Osteoblast (primary cell): Measurements from ENCODE around the gene AGBL1. TPM values are rescaled to one million over a fixed set of nuclear protein-coding genes. Genes with fewer than 3 reads are reported as not detected.

Source experiments
- DNase-seq: peaks from one replicate; pipeline ENCODE4 v3.0.0; 2011; ENCODE audit warnings: low spot score, mixed read lengths; ENCODE audit not compliant: insufficient read length; ENCODE audit errors: missing footprints
- H2AFZ ChIP-seq: 2 replicates; pipeline ENCODE4 v1.6.0; 2011; ENCODE audit warnings: mild to moderate bottlenecking, low read length
- H3K27ac ChIP-seq: 2 replicates; pipeline ENCODE4 v1.5.1; 2011; ENCODE audit warnings: mild to moderate bottlenecking, low read depth, low read length, moderate library complexity
- H3K27me3 ChIP-seq: 2 replicates; pipeline ENCODE4 v1.6.0; 2012; ENCODE audit warnings: mild to moderate bottlenecking, control low read depth, inconsistent platforms, low read length, moderate library complexity; ENCODE audit not compliant: insufficient read depth
- H3K36me3 ChIP-seq: 2 replicates; pipeline ENCODE4 v1.5.1; 2011; ENCODE audit warnings: mild to moderate bottlenecking, low read length, control low read depth, moderate library complexity; ENCODE audit not compliant: insufficient read depth
- H3K4me1 ChIP-seq: 2 replicates; pipeline ENCODE4 v1.5.1; 2011; ENCODE audit warnings: mild to moderate bottlenecking, low read length, control low read depth, moderate library complexity; ENCODE audit not compliant: insufficient read depth
- H3K4me2 ChIP-seq: 2 replicates; pipeline ENCODE4 v1.6.0; 2011; ENCODE audit warnings: mild to moderate bottlenecking, low read length; ENCODE audit not compliant: insufficient read depth
- H3K4me3 ChIP-seq: fragments of 200-600 bp; sonication (generic); 3 replicates; pipeline ENCODE4 v1.5.1; 2012; ENCODE audit warnings: mild to moderate bottlenecking, low read length, inconsistent platforms; ENCODE audit not compliant: insufficient read depth
- H3K79me2 ChIP-seq: 2 replicates; pipeline ENCODE4 v1.6.0; 2012; ENCODE audit warnings: mild to moderate bottlenecking, low read length, control low read depth, inconsistent platforms; ENCODE audit not compliant: insufficient read depth
- H3K9me3 ChIP-seq: 2 replicates; pipeline ENCODE4 v1.5.1; 2011; ENCODE audit warnings: low read depth, low read length, control low read depth
- H4K20me1 ChIP-seq: 2 replicates; pipeline ENCODE4 v1.6.0; 2012; ENCODE audit warnings: mild to moderate bottlenecking, low read length, control low read depth; ENCODE audit not compliant: insufficient read depth
- CTCF ChIP-seq: IDR thresholded peaks from 2 replicates; pipeline ENCODE4 v1.5.1; 2011; ENCODE audit warnings: mild to moderate bottlenecking, low read depth, low read length, moderate library complexity; ENCODE audit errors: extremely low read depth
- total RNA-seq: library from RNA; depleted of rRNA; stranded (reverse); fragments of >200 nt; gene quantifications from 2 replicates; pipeline ENCODE4 v1.2.3, GENCODE V29; 2012

AGBL1 gene
- total RNA-seq, 1 donor: not detected

DNA sequence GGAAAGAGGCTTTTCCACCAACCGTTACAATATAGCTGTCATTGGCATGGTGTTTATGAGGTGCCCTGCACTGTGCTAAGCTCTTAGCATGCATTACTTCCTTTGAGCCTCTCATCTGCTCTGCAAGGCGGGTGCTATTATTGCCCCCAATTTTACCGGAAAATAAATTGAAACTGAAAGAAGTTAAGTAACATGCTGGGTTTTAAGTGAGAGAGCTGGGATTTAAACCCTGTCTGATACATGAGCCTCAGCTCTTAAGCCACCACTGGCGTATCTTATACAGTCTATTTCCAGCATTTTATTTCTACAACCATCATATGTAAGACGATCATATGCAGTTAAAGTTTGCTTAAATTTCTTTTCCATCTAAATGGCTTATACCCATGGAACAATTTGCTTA, 81.6 kb downstream of the AGBL1 start:
- no peak for DNase-seq
- H2AFZ ChIP-seq: no peak overlapping the region
- no peak overlapping the region for H3K4me2 ChIP-seq
- no peak overlapping the region for H3K4me3 ChIP-seq
- H3K27ac ChIP-seq: no peak overlapping the region
- H3K4me1 ChIP-seq: no peaks in the 10 kb centered on the region
- no peaks in the 10 kb centered on the region for H3K79me2 ChIP-seq
- no peaks in the 10 kb centered on the region for H4K20me1 ChIP-seq
- no peaks in the 10 kb centered on the region for H3K36me3 ChIP-seq
- H3K27me3 ChIP-seq: no peaks in the 10 kb centered on the region
- no peak for TF ChIP-seq CTCF
- no peaks in the 10 kb centered on the region for H3K9me3 ChIP-seq

GRCh38 chr15:86162172-86162591, 82.5 kb downstream of the AGBL1 start:
- Histone ChIP-seq H3K27ac (no peak overlapping the region), H2AFZ (no peak overlapping the region), H3K4me2 (no peak overlapping the region), H4K20me1 (no peaks in the 10 kb centered on the region), H3K4me1 (no peaks in the 10 kb centered on the region), H3K27me3 (no peaks in the 10 kb centered on the region), H3K9me3 (no peaks in the 10 kb centered on the region), H3K36me3 (no peaks in the 10 kb centered on the region), H3K79me2 (no peaks in the 10 kb centered on the region), H3K4me3 (no peak overlapping the region)
- DNase-seq: no peak
- no peak for TF ChIP-seq CTCF

GRCh38 chr15:86162641-86163040, 83.0 kb downstream of the AGBL1 start:
- Histone ChIP-seq H4K20me1 (no peaks in the 10 kb centered on the region), H3K4me3 (no peak overlapping the region), H3K27me3 (no peaks in the 10 kb centered on the region), H3K4me1 (no peaks in the 10 kb centered on the region), H3K79me2 (no peaks in the 10 kb centered on the region), H3K4me2 (no peak overlapping the region), H3K36me3 (no peaks in the 10 kb centered on the region), H3K27ac (no peak overlapping the region), H3K9me3 (no peaks in the 10 kb centered on the region), H2AFZ (no peak overlapping the region)
- TF ChIP-seq CTCF: no peak
- DNase-seq: no peak

- DNase-seq: no peak
- H2AFZ ChIP-seq: no peak overlapping the region
- H3K27me3 ChIP-seq: no peaks in the 10 kb centered on the region
- no peaks in the 10 kb centered on the region for H3K4me1 ChIP-seq
- no peak overlapping the region for H3K4me2 ChIP-seq
- no peak for TF ChIP-seq CTCF
- no peaks in the 10 kb centered on the region for H3K79me2 ChIP-seq
- no peaks in the 10 kb centered on the region for H3K9me3 ChIP-seq
- H3K27ac ChIP-seq: no peak overlapping the region
- H4K20me1 ChIP-seq: no peaks in the 10 kb centered on the region
- H3K36me3 ChIP-seq: no peaks in the 10 kb centered on the region
- H3K4me3 ChIP-seq: no peak overlapping the region
Measured at GRCh38 chr15:86163816-86164215, 84.1 kb downstream of the AGBL1 start.
